MCF 10A (cell line): Measurements from ENCODE around the gene GALNT12. TPM values are rescaled to one million over a fixed set of nuclear protein-coding genes. Genes with fewer than 3 reads are reported as not detected.

Experiments used
- BruUV-seq: library from RNA; stranded (reverse); fragments of 400-500 nt; replicated peaks from 2 replicates; lab custom pipeline; 2021; lab: Mats Ljungman, UMichigan
- CTCF ChIA-PET: fragments of 300-600 bp; sonication (Branson Sonifier 250); formaldehyde crosslinking; extraction: SDS; loops from one replicate; lab custom pipeline; 2021; ENCODE audit warnings: antibody characterized with exemption, inconsistent platforms; lab: Yijun Ruan, JAX
- POLR2A ChIA-PET: fragments of 300-600, 350-650 bp; sonication (Branson Sonifier 250); formaldehyde crosslinking; extraction: SDS; loops from one replicate; lab custom pipeline; 2020; ENCODE audit warnings: antibody characterized with exemption, inconsistent platforms; lab: Yijun Ruan, JAX
- DNase-seq: peaks from one replicate; pipeline ENCODE4 v3.0.0-alpha.2; 2018; ENCODE audit not compliant: unreplicated experiment
- H3K27ac Mint-ChIP-seq: one replicate; pipeline ENCODE4 v1.8.0; 2022; ENCODE audit warnings: mild to moderate bottlenecking, low read depth, mixed read lengths; ENCODE audit not compliant: unreplicated experiment
- H3K27me3 Mint-ChIP-seq: one replicate; pipeline ENCODE4 v1.8.0; 2022; ENCODE audit warnings: mixed read lengths; ENCODE audit not compliant: insufficient read depth, unreplicated experiment
- H3K36me3 Mint-ChIP-seq: one replicate; pipeline ENCODE4 v1.8.0; 2022; ENCODE audit warnings: mild to moderate bottlenecking, moderate library complexity, mixed read lengths; ENCODE audit not compliant: insufficient read depth, unreplicated experiment
- H3K4me1 Mint-ChIP-seq: one replicate; pipeline ENCODE4 v1.8.0; 2022; ENCODE audit warnings: mixed read lengths; ENCODE audit not compliant: insufficient read depth, unreplicated experiment
- H3K4me3 Mint-ChIP-seq: one replicate; pipeline ENCODE4 v1.8.0; 2022; ENCODE audit warnings: mild to moderate bottlenecking, moderate library complexity, mixed read lengths; ENCODE audit not compliant: unreplicated experiment
- H3K9me3 Mint-ChIP-seq: one replicate; pipeline ENCODE4 v1.8.0; 2022; ENCODE audit warnings: mixed read lengths; ENCODE audit not compliant: unreplicated experiment
- intact Hi-C: fragments of 100-400 bp; cut with micrococcal nuclease; formaldehyde crosslinking; loops from 2 replicates; pipeline ENCODE4 v1.14.1; 2022
- total RNA-seq: library from RNA; stranded (reverse); gene quantifications from 2 replicates; pipeline ENCODE4 v1.2.3, GENCODE V29; 2022
- TF ChIP-seq, protein P1 (sequence below): fragments of 200-600 bp; IDR thresholded peaks from one replicate; pipeline ENCODE4 v1.8.0; 2022; ENCODE audit warnings: antibody characterized with exemption, mild to moderate bottlenecking; ENCODE audit not compliant: unreplicated experiment

The GALNT12 gene
- total RNA-seq, 1 experiment from 2014 or later = not detected

GRCh38 chr9:98864281-98865174 lies 57.1 kb downstream of the GALNT12 start:
- peaks cover 24% of the 10 kb centered on the region for H3K27me3 Mint-ChIP-seq
- no TSS peak for BruUV-seq
- H3K9me3 Mint-ChIP-seq = no peaks in the 10 kb centered on the region
- intact Hi-C loops = loop anchor here (5.0 kb wide), 1 partner anchor 43 kb away; no protein-coding TSS in a partner anchor
- H3K36me3 Mint-ChIP-seq = peaks cover 5% of the 10 kb centered on the region
- peaks cover 28% of the 10 kb centered on the region for H3K4me1 Mint-ChIP-seq
- ChIA-PET POLR2A (no interaction called here), CTCF (interaction anchor here (0.7 to 3.4 kb wide), 4 partner anchors 15 to 455 kb away, joined by 3 to 29 read pairs (median 5); no protein-coding TSS in a partner anchor)
- no peak overlapping the region for H3K27ac Mint-ChIP-seq
- DNase-seq = peak; percentile 56
- TF ChIP-seq, protein P1, sequence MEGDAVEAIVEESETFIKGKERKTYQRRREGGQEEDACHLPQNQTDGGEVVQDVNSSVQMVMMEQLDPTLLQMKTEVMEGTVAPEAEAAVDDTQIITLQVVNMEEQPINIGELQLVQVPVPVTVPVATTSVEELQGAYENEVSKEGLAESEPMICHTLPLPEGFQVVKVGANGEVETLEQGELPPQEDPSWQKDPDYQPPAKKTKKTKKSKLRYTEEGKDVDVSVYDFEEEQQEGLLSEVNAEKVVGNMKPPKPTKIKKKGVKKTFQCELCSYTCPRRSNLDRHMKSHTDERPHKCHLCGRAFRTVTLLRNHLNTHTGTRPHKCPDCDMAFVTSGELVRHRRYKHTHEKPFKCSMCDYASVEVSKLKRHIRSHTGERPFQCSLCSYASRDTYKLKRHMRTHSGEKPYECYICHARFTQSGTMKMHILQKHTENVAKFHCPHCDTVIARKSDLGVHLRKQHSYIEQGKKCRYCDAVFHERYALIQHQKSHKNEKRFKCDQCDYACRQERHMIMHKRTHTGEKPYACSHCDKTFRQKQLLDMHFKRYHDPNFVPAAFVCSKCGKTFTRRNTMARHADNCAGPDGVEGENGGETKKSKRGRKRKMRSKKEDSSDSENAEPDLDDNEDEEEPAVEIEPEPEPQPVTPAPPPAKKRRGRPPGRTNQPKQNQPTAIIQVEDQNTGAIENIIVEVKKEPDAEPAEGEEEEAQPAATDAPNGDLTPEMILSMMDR = no peak
- no peak overlapping the region for H3K4me3 Mint-ChIP-seq

DNA sequence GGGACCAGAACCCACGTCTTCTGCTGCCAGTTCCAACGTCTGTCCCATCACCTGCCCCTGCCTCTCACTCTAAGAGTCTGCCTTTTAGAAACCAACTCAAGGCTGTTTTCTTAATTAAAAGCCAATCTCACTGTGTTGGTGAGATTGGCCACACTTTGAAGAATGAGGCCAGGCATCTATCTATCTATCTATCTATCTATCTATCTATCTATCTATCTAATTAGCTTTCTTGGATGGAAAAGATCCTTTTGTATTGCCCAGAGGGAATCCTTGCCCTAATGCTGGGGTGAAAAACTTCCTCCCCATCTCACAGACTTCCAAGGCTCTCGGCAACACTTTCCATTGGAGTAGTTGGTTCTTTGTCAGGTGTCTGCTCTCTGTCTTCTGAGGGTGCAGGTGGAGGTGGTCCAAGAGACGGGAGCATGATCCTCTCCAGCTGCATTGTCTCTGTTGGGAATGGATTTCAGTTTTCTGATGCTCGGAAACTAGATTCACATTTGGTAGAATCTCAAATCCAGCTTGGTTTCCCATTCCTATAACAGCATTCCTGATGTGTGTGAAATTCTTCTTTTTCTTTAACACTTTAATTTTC lies 57.9 kb downstream of the GALNT12 start:
- no peaks in the 10 kb centered on the region for H3K9me3 Mint-ChIP-seq
- TF ChIP-seq, protein P1 = no peak
- intact Hi-C loops = no loop called here
- peaks cover 33% of the 10 kb centered on the region for H3K4me1 Mint-ChIP-seq
- H3K27ac Mint-ChIP-seq = no peak overlapping the region
- ChIA-PET POLR2A (no interaction called here), CTCF (interaction anchor here (1.0 to 1.3 kb wide), 2 partner anchors 16 to 136 kb away, joined by 5 to 6 read pairs; no protein-coding TSS in a partner anchor)
- no peak for DNase-seq
- no peak overlapping the region for H3K4me3 Mint-ChIP-seq
- no TSS peak for BruUV-seq
- H3K27me3 Mint-ChIP-seq = peaks cover 24% of the 10 kb centered on the region
- H3K36me3 Mint-ChIP-seq = peaks cover 5% of the 10 kb centered on the region

- ChIA-PET POLR2A (no interaction called here), CTCF (interaction anchor here (1.0 to 2.4 kb wide), 5 partner anchors 9 to 202 kb away, joined by 3 to 6 read pairs (median 5); no protein-coding TSS in a partner anchor)
- Mint-ChIP-seq H3K27ac (no peak overlapping the region), H3K27me3 (peaks cover 32% of the 10 kb centered on the region), H3K4me1 (peaks cover 33% of the 10 kb centered on the region), H3K36me3 (peaks cover 5% of the 10 kb centered on the region), H3K4me3 (no peak overlapping the region), H3K9me3 (peaks cover under 1% of the 10 kb centered on the region)
- intact Hi-C loops = no loop called here
- no TSS peak for BruUV-seq
- DNase-seq = peak; percentile 18
- TF ChIP-seq, protein P1 = no peak
Observed at GRCh38 chr9:98866435-98867102, 59.1 kb downstream of the GALNT12 start.
